GM12878 (cell line): ENCODE results near the gene PSMA7. TPM values are rescaled to one million over a fixed set of nuclear protein-coding genes. Genes with fewer than 3 reads are reported as not detected.

Experiments
- ATAC-seq: fragments of 200-7000 bp; cut with Tn5 transposase; 3 replicates; pipeline ENCODE4 v1.9.1; 2020; ENCODE audit warnings: mild to moderate bottlenecking, moderate library complexity
- BruUV-seq: library from RNA; stranded (reverse); fragments of 400-500 nt; replicated peaks from 2 replicates; lab custom pipeline; 2021; lab: Mats Ljungman, UMichigan
- CTCF ChIA-PET: fragments of 300-600 bp; sonication (Branson Sonifier 250); formaldehyde crosslinking; extraction: SDS; loops from one replicate; lab custom pipeline; 2021; ENCODE audit warnings: inconsistent platforms; lab: Yijun Ruan, JAX
- POLR2A ChIA-PET: fragments of 350-600 bp; formaldehyde crosslinking; extraction: SDS; loops from one replicate; lab custom pipeline; 2021; ENCODE audit warnings: inconsistent platforms; lab: Charles Lee
- RAD21 ChIA-PET: fragments of 300-600 bp; sonication (Branson Sonifier 250); formaldehyde crosslinking; loops from one replicate; lab custom pipeline; 2023; ENCODE audit warnings: antibody characterized with exemption; ENCODE audit not compliant: unreplicated experiment; lab: Charles Lee
- SMC1A ChIA-PET: fragments of 300-600 bp; sonication (Branson Sonifier 250); formaldehyde crosslinking; loops from one replicate; lab custom pipeline; 2023; ENCODE audit not compliant: unreplicated experiment, uncharacterized antibody; lab: Charles Lee
- DNase-seq: peaks from one replicate; pipeline ENCODE4 v3.0.0-alpha.2; 2011; ENCODE audit warnings: low read depth, low spot score
- FAIRE-seq: peaks from 3 replicates; lab custom pipeline; 2011; peaks lifted over from hg19 to GRCh38; lab: Jason Lieb, UNC
- H2AFZ ChIP-seq: 2 replicates; pipeline ENCODE4 v1.6.0; 2011; ENCODE audit warnings: low read depth, low read length, control low read depth; ENCODE audit not compliant: control insufficient read depth
- H3K27ac ChIP-seq: 2 replicates; pipeline ENCODE4 v1.5.1; 2011; ENCODE audit warnings: control low read depth; ENCODE audit not compliant: control insufficient read depth, insufficient read depth
- H3K27me3 ChIP-seq, 2 experiments: replicated peaks in 1 of 2; 2 replicates each; pipeline versions ENCODE4 v1.6.0 to v1.6.1; 2011; ENCODE audit warnings: low read length in 1 of 2; ENCODE audit not compliant: control insufficient read depth in 2 of 2, insufficient read depth in 2 of 2
- H3K36me3 ChIP-seq, 2 experiments: 2 replicates each; pipeline ENCODE4 v1.5.1; 2011; ENCODE audit warnings: low read length in 1 of 2; ENCODE audit not compliant: control insufficient read depth in 2 of 2, insufficient read depth in 2 of 2
- H3K4me1 ChIP-seq: 2 replicates; pipeline ENCODE4 v1.6.1; 2011; ENCODE audit warnings: mild to moderate bottlenecking, low read length, moderate library complexity, mixed read lengths; ENCODE audit not compliant: control insufficient read depth, insufficient read depth
- H3K4me2 ChIP-seq: 2 replicates; pipeline ENCODE4 v1.6.0; 2011; ENCODE audit warnings: control low read depth; ENCODE audit not compliant: control insufficient read depth, insufficient read depth
- H3K4me3 ChIP-seq: fragments of 200-600 bp; sonication (generic); 2 replicates; pipeline ENCODE4 v1.5.1; 2016
- H3K79me2 ChIP-seq: 2 replicates; pipeline ENCODE4 v1.6.0; 2011; ENCODE audit warnings: low read length; ENCODE audit not compliant: control insufficient read depth, insufficient read depth
- H3K9ac ChIP-seq: 2 replicates; pipeline ENCODE4 v1.8.0; 2011; ENCODE audit warnings: low read length, control low read depth, mixed read lengths; ENCODE audit not compliant: control insufficient read depth, insufficient read depth
- H3K9me3 ChIP-seq: replicated peaks from 3 replicates; pipeline ENCODE4 v1.5.1; 2011; ENCODE audit warnings: mild to moderate bottlenecking, low read length; ENCODE audit not compliant: control insufficient read depth, insufficient read depth
- H4K20me1 ChIP-seq: 2 replicates; pipeline ENCODE4 v1.6.0; 2011; ENCODE audit not compliant: control insufficient read depth, insufficient read depth
- BCL11A ChIP-seq: IDR thresholded peaks from 2 replicates; pipeline ENCODE4 v1.6.1; 2011; ENCODE audit warnings: low read depth, low read length
- DPF2 ChIP-seq: fragments of 450-650 bp; IDR thresholded peaks from 2 replicates; pipeline ENCODE4 v1.6.1; 2017; ENCODE audit warnings: mild to moderate bottlenecking
- HDGF ChIP-seq: fragments of 450-650 bp; IDR thresholded peaks from 2 replicates; pipeline ENCODE4 v1.6.1; 2016; ENCODE audit warnings: antibody characterized with exemption
- IKZF2 ChIP-seq, 2 experiments: fragments of 450-650 bp; IDR thresholded peaks; 2 replicates each; pipeline ENCODE4 v1.6.1; 2017; ENCODE audit warnings: mild to moderate bottlenecking in 2 of 2, moderate library complexity in 2 of 2
- IRF5 ChIP-seq: fragments of 450-650 bp; IDR thresholded peaks from 2 replicates; pipeline ENCODE4 v1.6.1; 2017; ENCODE audit warnings: borderline replicate concordance
- NR2C2 ChIP-seq: IDR thresholded peaks from 2 replicates; pipeline ENCODE4 v1.6.1; 2011; ENCODE audit warnings: borderline replicate concordance, low read depth; ENCODE audit not compliant: control insufficient read depth, insufficient read length
- POLR2AphosphoS5 ChIP-seq: IDR thresholded peaks from 2 replicates; pipeline ENCODE4 v1.6.1; 2011; ENCODE audit warnings: mild to moderate bottlenecking, low read length, inconsistent platforms
- PRDM15 ChIP-seq: fragments of 450-650 bp; formaldehyde crosslinking; IDR thresholded peaks from 2 replicates; pipeline ENCODE4 v1.4.0; 2020; ENCODE audit warnings: mild to moderate bottlenecking, moderate library complexity
- RELA ChIP-seq: fragments of 450-650 bp; IDR thresholded peaks from 2 replicates; pipeline ENCODE4 v1.8.0; 2014; ENCODE audit warnings: borderline replicate concordance; ENCODE audit not compliant: partially characterized antibody
- SMAD1 ChIP-seq: fragments of 450-650 bp; IDR thresholded peaks from 2 replicates; pipeline ENCODE4 v1.6.1; 2018; ENCODE audit warnings: mild to moderate bottlenecking, low read depth; ENCODE audit not compliant: partially characterized antibody
- SRF ChIP-seq, 2 experiments: IDR thresholded peaks; 2 replicates each; pipeline ENCODE4 v1.6.1; 2011; ENCODE audit warnings: low read depth in 2 of 2, low read length in 2 of 2, mild to moderate bottlenecking in 1 of 2, moderate library complexity in 1 of 2
- TARDBP ChIP-seq: IDR thresholded peaks from 2 replicates; pipeline ENCODE4 v1.6.1; 2016; ENCODE audit warnings: borderline replicate concordance
- TCF12 ChIP-seq: IDR thresholded peaks from 2 replicates; pipeline ENCODE4 v1.6.1; 2011; ENCODE audit warnings: low read depth, mild to moderate bottlenecking, low read length
- YY1 ChIP-seq: IDR thresholded peaks from 2 replicates; pipeline ENCODE4 v1.6.1; 2011; ENCODE audit warnings: low read depth, mild to moderate bottlenecking, low read length
- WGBS: methylation state at CpG from one replicate; pipeline ENCODE4 v1.1.6; 2016; ENCODE audit warnings: low lambda C conversion rate; ENCODE audit not compliant: insufficient replicate concordance, insufficient coverage; ENCODE audit errors: missing lambda C conversion rate; 5-methylcytosine and 5-hydroxymethylcytosine counted together
- in situ Hi-C: fragments of 300-500 bp; cut with MboI; formaldehyde crosslinking; loops from 9 replicates; pipeline ENCODE4 v1.14.3; 2018; ENCODE audit warnings: mixed read lengths
- intact Hi-C: fragments of 100-400 bp; cut with micrococcal nuclease; formaldehyde crosslinking; loops from one replicate; pipeline ENCODE4 v1.14.2; 2022; ENCODE audit not compliant: unreplicated experiment
- polyA plus RNA-seq, 11 experiments: library from polyadenylated mRNA; depleted of rRNA in 4 of 11; unstranded in 6 of 11; stranded (reverse) in 5 of 11; fragments of >200 nt; fragmentation: Nextera tagmentation in 4 of 11; fragmentation: Illumina TruSeq in 1 of 11; extraction: Ambion mirVana in 4 of 11; extraction: Trizol in 1 of 11; gene quantifications; 1 replicate in 1 of 11; 2 replicates in 10 of 11; pipeline versions ENCODE4 v1.2.1 to v1.2.3, GENCODE V29; 2011 to 2016; ENCODE audit warnings: inconsistent platforms in 2 of 11, missing spikeins in 2 of 11, low read depth in 1 of 11
- total RNA-seq, 4 experiments: library from RNA; depleted of rRNA in 3 of 4; stranded (reverse); fragments of >200 nt in 3 of 4; fragmentation: Illumina TruSeq in 1 of 4; extraction: Trizol in 1 of 4; gene quantifications; 2 replicates each; pipeline versions ENCODE4 v1.2.1 to v1.2.3, GENCODE V29; 2013 to 2021
- TF ChIP-seq, protein P1 (sequence below): fragments of 450-650 bp; IDR thresholded peaks from 2 replicates; pipeline ENCODE4 v1.6.1; 2016; ENCODE audit warnings: mild to moderate bottlenecking

PSMA7 gene
- total and polyA plus RNA-seq, 10 of the 15 experiments (the other 5 are each of a cell fraction or from before 2014, with no cell fraction given): 216 to 857 (median 368) TPM

- ChIA-PET CTCF (interaction anchor here (1.1 to 1.8 kb wide), 5 partner anchors 9 to 132 kb away, joined by 4 to 26 read pairs (median 6); partner anchors contain the start of gene LSM14B), RAD21 (interaction anchor here (0.8 to 1.9 kb wide), 3 partner anchors 19 to 130 kb away, joined by 3 to 16 read pairs (median 7); partner anchors contain the start of gene LSM14B), SMC1A (interaction anchor here (0.9 to 2.0 kb wide), 4 partner anchors 14 to 130 kb away, joined by 4 to 14 read pairs (median 6); no protein-coding TSS in a partner anchor), POLR2A (interaction anchor here (0.6 to 1.7 kb wide), 3 partner anchors 14 to 50 kb away, joined by 3 to 5 read pairs (median 3); no protein-coding TSS in a partner anchor)
- no peaks in the 10 kb centered on the region for H3K9me3 ChIP-seq
- ATAC-seq: no peak
- peak overlapping the region; percentile 90 for H3K9ac ChIP-seq
- H3K27ac ChIP-seq: peak overlapping the region; percentile 32; the same call in 1 of the 2 replicates
- peak; percentile 57 for FAIRE-seq
- peaks cover 29 to 43% of the 10 kb centered on the region in 2 experiments for H3K36me3 ChIP-seq
- peak overlapping the region; percentile 95 for H3K4me2 ChIP-seq
- no peaks in the 10 kb centered on the region for H3K27me3 ChIP-seq
- in situ Hi-C loops: no loop called here
- H4K20me1 ChIP-seq: peaks cover 16% of the 10 kb centered on the region
- no peak for TF ChIP-seq BCL11A
- TF ChIP-seq SMAD1: no peak
- TF ChIP-seq, protein P1, sequence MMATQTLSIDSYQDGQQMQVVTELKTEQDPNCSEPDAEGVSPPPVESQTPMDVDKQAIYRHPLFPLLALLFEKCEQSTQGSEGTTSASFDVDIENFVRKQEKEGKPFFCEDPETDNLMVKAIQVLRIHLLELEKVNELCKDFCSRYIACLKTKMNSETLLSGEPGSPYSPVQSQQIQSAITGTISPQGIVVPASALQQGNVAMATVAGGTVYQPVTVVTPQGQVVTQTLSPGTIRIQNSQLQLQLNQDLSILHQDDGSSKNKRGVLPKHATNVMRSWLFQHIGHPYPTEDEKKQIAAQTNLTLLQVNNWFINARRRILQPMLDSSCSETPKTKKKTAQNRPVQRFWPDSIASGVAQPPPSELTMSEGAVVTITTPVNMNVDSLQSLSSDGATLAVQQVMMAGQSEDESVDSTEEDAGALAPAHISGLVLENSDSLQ: no peak
- TF ChIP-seq NR2C2: no peak
- TF ChIP-seq DPF2: no peak
- no peak for TF ChIP-seq YY1
- TF ChIP-seq PRDM15: no peak
- TF ChIP-seq TCF12: no peak
- no peak for TF ChIP-seq HDGF
- TF ChIP-seq TARDBP: no peak
- no peak for TF ChIP-seq IRF5
- no peak for TF ChIP-seq RELA
- no peak for TF ChIP-seq IKZF2 (IDR thresholded peaks at IDR 0.05)
- TF ChIP-seq POLR2AphosphoS5: no peak
- TF ChIP-seq SRF (IDR thresholded peaks at IDR 0.05; ENCODE audit: low read depth in 2 of 2, low read length in 2 of 2): no peak
- no peak overlapping the region for H2AFZ ChIP-seq
- WGBS: 54% methylated on average over 7 of the region's 7 CpGs
- H3K4me1 ChIP-seq: peaks cover 12% of the 10 kb centered on the region
- DNase-seq: no peak
- BruUV-seq: no TSS peak
- H3K79me2 ChIP-seq: peaks cover 66% of the 10 kb centered on the region
- H3K4me3 ChIP-seq: peak overlapping the region; percentile 93
- intact Hi-C loops: loop anchor here (5.0 kb wide), 1 partner anchor 79 kb away; no protein-coding TSS in a partner anchor
Measured at GRCh38 chr20:62141043-62141396, 2.2 kb downstream of the PSMA7 start.
